Left ventricle myocardium inferior (tissue), 1 donor: ENCODE results near the gene RAB11FIP2. TPM values are rescaled to one million over a fixed set of nuclear protein-coding genes. Genes with fewer than 3 reads are reported as not detected.

Experiments used
- DNase-seq: peaks from one replicate; pipeline ENCODE4 v3.0.0-alpha.2; 2020
- H3K27ac ChIP-seq: fragments of 200-600 bp; replicated peaks from 2 replicates; pipeline ENCODE4 v1.8.0; 2021
- H3K27me3 ChIP-seq: fragments of 200-600 bp; 2 replicates; pipeline ENCODE4 v1.8.0; 2021; ENCODE audit warnings: low read depth
- H3K36me3 ChIP-seq: fragments of 200-600 bp; 2 replicates; pipeline ENCODE4 v1.8.0; 2021
- H3K4me1 ChIP-seq: fragments of 200-600 bp; 2 replicates; pipeline ENCODE4 v1.8.0; 2021
- H3K4me3 ChIP-seq: fragments of 200-600 bp; 2 replicates; pipeline ENCODE4 v1.8.0; 2021; ENCODE audit warnings: mild to moderate bottlenecking, moderate library complexity
- H3K9me3 ChIP-seq: fragments of 200-600 bp; replicated peaks from 2 replicates; pipeline ENCODE4 v1.8.0; 2021
- CTCF ChIP-seq: fragments of 200-600 bp; IDR thresholded peaks from 2 replicates; pipeline ENCODE4 v1.8.0; 2021; ENCODE audit warnings: antibody characterized with exemption, mild to moderate bottlenecking, borderline replicate concordance
- intact Hi-C: fragments of 100-400 bp; cut with micrococcal nuclease; formaldehyde crosslinking; loops from one replicate; pipeline ENCODE4 v1.11.0; 2022
- total RNA-seq: library from RNA; stranded (reverse); fragmentation: NEBNext Ultra II Directional; extraction: Animal tissue kit (Norgen Biotek cat#: 25700); gene quantifications from one replicate; pipeline ENCODE4 v1.2.1, GENCODE V29; 2021
- donor health status: DM: no; HTN: yes; CAD: no; lungs with severe emphysema.

The RAB11FIP2 gene
- total RNA-seq, 1 donor from 2014 or later, result 9.0 TPM

GRCh38 chr10:118042827-118043242, 3.9 kb downstream of the RAB11FIP2 start:
- Histone ChIP-seq H3K9me3 (no peaks in the 10 kb centered on the region), H3K36me3 (peaks cover 13% of the 10 kb centered on the region), H3K27me3 (no peaks in the 10 kb centered on the region), H3K27ac (no peak overlapping the region), H3K4me3 (no peak overlapping the region), H3K4me1 (peaks cover 80% of the 10 kb centered on the region)
- intact Hi-C loops, result no loop called here
- no peak for DNase-seq
- TF ChIP-seq CTCF, result no peak

GRCh38 chr10:118042336-118042735, 4.4 kb downstream of the RAB11FIP2 start:
- Histone ChIP-seq H3K4me3 (no peak overlapping the region), H3K4me1 (peaks cover 79% of the 10 kb centered on the region), H3K9me3 (no peaks in the 10 kb centered on the region), H3K27ac (no peak overlapping the region), H3K27me3 (no peaks in the 10 kb centered on the region), H3K36me3 (peaks cover 18% of the 10 kb centered on the region)
- intact Hi-C loops, result no loop called here
- DNase-seq, result no peak
- TF ChIP-seq CTCF, result no peak

GRCh38 chr10:118041316-118041715, 5.4 kb downstream of the RAB11FIP2 start:
- no peak for TF ChIP-seq CTCF
- Histone ChIP-seq H3K36me3 (peaks cover 18% of the 10 kb centered on the region), H3K27me3 (no peaks in the 10 kb centered on the region), H3K27ac (no peak overlapping the region), H3K9me3 (no peaks in the 10 kb centered on the region), H3K4me3 (no peak overlapping the region), H3K4me1 (peaks cover 81% of the 10 kb centered on the region)
- intact Hi-C loops, result no loop called here
- no peak for DNase-seq

GRCh38 chr10:118036281-118036875, 10.4 kb downstream of the RAB11FIP2 start:
- H3K36me3 ChIP-seq, result peaks cover 29% of the 10 kb centered on the region
- no peaks in the 10 kb centered on the region for H3K9me3 ChIP-seq
- DNase-seq, result no peak
- H3K27me3 ChIP-seq, result no peaks in the 10 kb centered on the region
- intact Hi-C loops, result no loop called here
- peaks cover 56% of the 10 kb centered on the region for H3K4me1 ChIP-seq
- no peak overlapping the region for H3K27ac ChIP-seq
- no peak overlapping the region for H3K4me3 ChIP-seq
- TF ChIP-seq CTCF, result no peak

GRCh38 chr10:118035354-118036005, 11.3 kb downstream of the RAB11FIP2 start:
- Histone ChIP-seq H3K27ac (no peak overlapping the region), H3K4me3 (no peak overlapping the region)
- TF ChIP-seq CTCF, result no peak

More at GRCh38 chr10:118035354-118036005, 11.3 kb downstream of the RAB11FIP2 start:
- H3K9me3 ChIP-seq, result no peaks in the 10 kb centered on the region
- peaks cover 47% of the 10 kb centered on the region for H3K4me1 ChIP-seq
- H3K36me3 ChIP-seq, result peaks cover 29% of the 10 kb centered on the region
- no peaks in the 10 kb centered on the region for H3K27me3 ChIP-seq
- DNase-seq, result no peak
- intact Hi-C loops, result no loop called here
